B cell (primary cell): ENCODE results near the gene TRIM44. TPM values are rescaled to one million over a fixed set of nuclear protein-coding genes. Genes with fewer than 3 reads are reported as not detected.

Source experiments
- ATAC-seq: fragments of 200-7000 bp; cut with Tn5 transposase; one replicate; pipeline ENCODE4 v1.10.0; 2021; ENCODE audit warnings: low read depth, mild to moderate bottlenecking, moderate number of reproducible peaks, moderate library complexity
- CTCF ChIA-PET: fragments of 350-600 bp; sonication (Branson Sonifier 250); formaldehyde crosslinking; loops from one replicate; lab custom pipeline; 2021; ENCODE audit warnings: antibody characterized with exemption, inconsistent platforms; lab: Charles Lee
- POLR2A ChIA-PET: fragments of 350-600 bp; sonication (Branson Sonifier 250); formaldehyde crosslinking; loops from one replicate; lab custom pipeline; 2021; ENCODE audit warnings: antibody characterized with exemption; lab: Charles Lee
- DNase-seq: peaks from one replicate; pipeline ENCODE4 v3.0.0; 2013
- H2AFZ ChIP-seq: 2 replicates; pipeline ENCODE4 v1.6.1; 2012; ENCODE audit warnings: mild to moderate bottlenecking, low read depth, low read length; ENCODE audit not compliant: insufficient read depth, poor library complexity, severe bottlenecking
- H3K27ac ChIP-seq, 2 donors: 1 replicate in 1 of 2; 2 replicates in 1 of 2; pipeline ENCODE4 v1.5.1; 2012 to 2013; ENCODE audit warnings: low read length in 2 of 2, mild to moderate bottlenecking in 2 of 2, moderate library complexity in 1 of 2
- H3K27me3 ChIP-seq, 4 experiments: fragments of 200-600 bp in 1 of 4; sonication (generic) in 1 of 4; replicated peaks in 1 of 4; 1 replicate in 2 of 4; 2 replicates in 2 of 4; pipeline versions ENCODE4 v1.6.1 to v1.7.0; 2013 to 2016; ENCODE audit warnings: low read length in 3 of 4, mild to moderate bottlenecking in 2 of 4, mixed read lengths in 1 of 4, moderate library complexity in 1 of 4; ENCODE audit not compliant: insufficient read depth in 4 of 4, control insufficient read depth in 3 of 4; ENCODE audit errors: control extremely low read depth in 1 of 4
- H3K36me3 ChIP-seq, 2 experiments: replicated peaks in 1 of 2; 1 replicate in 1 of 2; 2 replicates in 1 of 2; pipeline versions ENCODE4 v1.6.1 to v1.7.1; 2013; ENCODE audit warnings: low read length in 1 of 2; ENCODE audit not compliant: insufficient read depth in 2 of 2, control insufficient read depth in 1 of 2; ENCODE audit errors: control extremely low read depth in 1 of 2, extremely low read depth in 1 of 2
- H3K4me1 ChIP-seq, 2 donors: fragments of 200-600 bp in 1 of 2; sonication (generic) in 1 of 2; 1 replicate in 1 of 2; 2 replicates in 1 of 2; pipeline versions ENCODE4 v1.5.1 to v1.6.1; 2013 to 2017; ENCODE audit warnings: low read length in 2 of 2; ENCODE audit not compliant: control insufficient read depth in 2 of 2, insufficient read depth in 2 of 2
- H3K4me2 ChIP-seq: replicated peaks from 2 replicates; pipeline ENCODE3; 2012; ENCODE audit warnings: mild to moderate bottlenecking, low read depth, low read length; ENCODE audit not compliant: poor library complexity, severe bottlenecking
- H3K4me3 ChIP-seq, 5 experiments: fragments of 200-600 bp in 1 of 5; sonication (generic) in 1 of 5; 1 replicate in 3 of 5; 2 replicates in 2 of 5; pipeline versions ENCODE4 v1.5.1 to v1.7.0; 2011 to 2016; ENCODE audit warnings: low read length in 4 of 5, mild to moderate bottlenecking in 4 of 5, low read depth in 2 of 5, control low read depth in 1 of 5, moderate library complexity in 1 of 5; ENCODE audit not compliant: insufficient read depth in 1 of 5; ENCODE audit errors: control extremely low read depth in 1 of 5, extremely low read depth in 1 of 5
- H3K79me2 ChIP-seq: fragments of 200-600 bp; sonication (generic); one replicate; pipeline ENCODE4 v1.6.0; 2016; ENCODE audit warnings: low read length; ENCODE audit not compliant: control insufficient read depth, insufficient read depth
- H3K9ac ChIP-seq: fragments of 200-600 bp; sonication (generic); 2 replicates; pipeline ENCODE4 v1.6.1; 2017; ENCODE audit warnings: mild to moderate bottlenecking, low read length, moderate library complexity
- H3K9me3 ChIP-seq, 3 donors: one replicate each; pipeline versions ENCODE4 v1.6.1 to v1.7.1; 2013; ENCODE audit warnings: low read length in 2 of 3; ENCODE audit not compliant: control insufficient read depth in 2 of 3, insufficient read depth in 1 of 3; ENCODE audit errors: control extremely low read depth in 1 of 3
- H4K20me1 ChIP-seq: 2 replicates; pipeline ENCODE4 v1.6.0; 2012; ENCODE audit warnings: mild to moderate bottlenecking, low read length; ENCODE audit not compliant: insufficient read depth, control insufficient read depth, poor library complexity, severe bottlenecking
- H3K27ac Mint-ChIP-seq: one replicate; pipeline ENCODE4 v1.8.0; 2021; ENCODE audit warnings: mixed read lengths
- H3K27me3 Mint-ChIP-seq: one replicate; pipeline ENCODE4 v1.8.0; 2021; ENCODE audit warnings: mixed read lengths
- H3K4me1 Mint-ChIP-seq: one replicate; pipeline ENCODE4 v1.8.0; 2021; ENCODE audit warnings: mixed read lengths
- H3K4me3 Mint-ChIP-seq: one replicate; pipeline ENCODE4 v1.8.0; 2021; ENCODE audit warnings: mixed read lengths
- H3K9me3 Mint-ChIP-seq: one replicate; pipeline ENCODE4 v1.8.0; 2022; ENCODE audit warnings: mixed read lengths; ENCODE audit not compliant: insufficient read depth
- CTCF ChIP-seq: fragments of 200-600 bp; IDR thresholded peaks from one replicate; pipeline ENCODE4 v1.8.0; 2022; ENCODE audit warnings: antibody characterized with exemption, mild to moderate bottlenecking
- EZH2 ChIP-seq: IDR thresholded peaks from 2 replicates; pipeline ENCODE4 v1.6.1; 2012; ENCODE audit warnings: borderline replicate concordance, low read depth, mild to moderate bottlenecking, moderate library complexity, low read length; ENCODE audit not compliant: insufficient read depth, poor library complexity, severe bottlenecking
- WGBS: methylation state at CpG from one replicate; pipeline ENCODE4 v1.1.5; 2013; ENCODE audit warnings: missing lambda C conversion rate; ENCODE audit not compliant: insufficient coverage; 5-methylcytosine and 5-hydroxymethylcytosine counted together
- intact Hi-C: fragments of 100-400 bp; cut with micrococcal nuclease; formaldehyde crosslinking; loops from one replicate; pipeline ENCODE4 v1.10.0; 2022
- polyA plus RNA-seq: library from polyadenylated mRNA; depleted of rRNA; stranded (reverse); fragments of >200 nt; gene quantifications from 2 replicates; pipeline ENCODE4 v1.2.3, GENCODE V29; 2012
- total RNA-seq, 2 donors: library from RNA; stranded (reverse); fragments of 120-200 nt in 1 of 2; gene quantifications; 1 replicate in 1 of 2; 2 replicates in 1 of 2; pipeline versions ENCODE4 v1.2.3 to v1.2.4, GENCODE V29; 2013 to 2022

Gene TRIM44
- total and polyA plus RNA-seq, 2 donors (not counting 1 experiment from before 2014, with no cell fraction given), result 39.1 to 71.1 TPM

DNA sequence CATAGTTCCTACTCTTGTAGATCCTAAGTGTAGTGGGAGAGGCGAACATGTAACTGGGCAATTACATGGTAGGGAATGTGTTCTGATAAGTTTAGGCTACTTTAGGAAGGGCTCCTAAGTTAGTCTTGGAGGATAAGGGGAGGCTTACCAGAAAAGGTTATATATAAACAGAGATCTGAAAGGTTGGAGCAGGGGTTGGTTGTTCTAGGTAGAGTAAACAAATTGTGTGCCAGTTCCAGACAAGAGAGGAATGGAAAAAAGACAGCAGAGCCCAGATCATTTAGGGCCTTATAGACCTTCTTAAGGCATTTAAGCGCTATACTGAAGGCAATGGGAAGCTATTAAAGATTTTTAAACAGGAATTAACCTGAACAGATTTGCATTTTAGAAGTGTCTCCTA, 74.4 kb downstream of the TRIM44 start:
- ChIA-PET CTCF (no interaction called here), POLR2A (no interaction called here)
- Histone ChIP-seq H3K9ac (no peak overlapping the region), H3K27me3 (no peaks in the 10 kb centered on the region), H3K9me3 (peaks cover 0 to 1% (median 0%) of the 10 kb centered on the region in 3 donors), H3K79me2 (no peaks in the 10 kb centered on the region), H3K36me3 (peaks cover 29 to 39% of the 10 kb centered on the region in 2 experiments), H3K27ac (no peak overlapping the region), H2AFZ (no peak overlapping the region), H3K4me3 (no peak overlapping the region), H3K4me2 (no peak overlapping the region), H3K4me1 (no peaks in the 10 kb centered on the region), H4K20me1 (no peaks in the 10 kb centered on the region)
- ATAC-seq, result no peak
- intact Hi-C loops, result no loop called here
- no peaks in the 10 kb centered on the region for H3K4me1 Mint-ChIP-seq
- no peaks in the 10 kb centered on the region for H3K9me3 Mint-ChIP-seq
- H3K4me3 Mint-ChIP-seq, result no peak overlapping the region
- TF ChIP-seq EZH2 (no peak), CTCF (no peak)
- WGBS, result 100% methylated on average over 2 of the region's 2 CpGs
- H3K27ac Mint-ChIP-seq, result no peak overlapping the region
- DNase-seq, result no peak
- no peaks in the 10 kb centered on the region for H3K27me3 Mint-ChIP-seq

- WGBS, result no CpG with 5 or more reads among the region's 4 CpGs
- no peak overlapping the region for H3K27ac ChIP-seq
- intact Hi-C loops, result no loop called here
- ChIA-PET CTCF (interaction anchor here (1.2 kb wide), 1 partner anchor 82 kb away, joined by 3 read pairs; no protein-coding TSS in a partner anchor), POLR2A (no interaction called here)
- Mint-ChIP-seq H3K27ac (no peak overlapping the region), H3K4me1 (no peaks in the 10 kb centered on the region), H3K4me3 (no peak overlapping the region), H3K9me3 (no peaks in the 10 kb centered on the region), H3K27me3 (no peaks in the 10 kb centered on the region)
- H3K4me1 ChIP-seq, result no peaks in the 10 kb centered on the region
- H3K79me2 ChIP-seq, result peaks cover 4% of the 10 kb centered on the region
- peaks cover 20 to 30% of the 10 kb centered on the region in 2 experiments for H3K36me3 ChIP-seq
- no peaks in the 10 kb centered on the region for H3K27me3 ChIP-seq
- H3K4me2 ChIP-seq, result no peak overlapping the region
- H3K9me3 ChIP-seq, result no peaks in the 10 kb centered on the region
- H3K4me3 ChIP-seq, result no peak overlapping the region
- no peak overlapping the region for H3K9ac ChIP-seq
- DNase-seq (no peak), ATAC-seq (no peak)
- H4K20me1 ChIP-seq, result no peaks in the 10 kb centered on the region
- H2AFZ ChIP-seq, result no peak overlapping the region
- no peak for TF ChIP-seq EZH2
Measured at GRCh38 chr11:35740061-35740799, 77.7 kb downstream of the TRIM44 start.
